ENCODE data around the gene CAMSAP3. TPM values are rescaled to one million over a fixed set of nuclear protein-coding genes. Genes with fewer than 3 reads are reported as not detected.
A peak's percentile ranks its signal among the peaks of the same experiment; 100 is the strongest.

Gene CAMSAP3, protein sequence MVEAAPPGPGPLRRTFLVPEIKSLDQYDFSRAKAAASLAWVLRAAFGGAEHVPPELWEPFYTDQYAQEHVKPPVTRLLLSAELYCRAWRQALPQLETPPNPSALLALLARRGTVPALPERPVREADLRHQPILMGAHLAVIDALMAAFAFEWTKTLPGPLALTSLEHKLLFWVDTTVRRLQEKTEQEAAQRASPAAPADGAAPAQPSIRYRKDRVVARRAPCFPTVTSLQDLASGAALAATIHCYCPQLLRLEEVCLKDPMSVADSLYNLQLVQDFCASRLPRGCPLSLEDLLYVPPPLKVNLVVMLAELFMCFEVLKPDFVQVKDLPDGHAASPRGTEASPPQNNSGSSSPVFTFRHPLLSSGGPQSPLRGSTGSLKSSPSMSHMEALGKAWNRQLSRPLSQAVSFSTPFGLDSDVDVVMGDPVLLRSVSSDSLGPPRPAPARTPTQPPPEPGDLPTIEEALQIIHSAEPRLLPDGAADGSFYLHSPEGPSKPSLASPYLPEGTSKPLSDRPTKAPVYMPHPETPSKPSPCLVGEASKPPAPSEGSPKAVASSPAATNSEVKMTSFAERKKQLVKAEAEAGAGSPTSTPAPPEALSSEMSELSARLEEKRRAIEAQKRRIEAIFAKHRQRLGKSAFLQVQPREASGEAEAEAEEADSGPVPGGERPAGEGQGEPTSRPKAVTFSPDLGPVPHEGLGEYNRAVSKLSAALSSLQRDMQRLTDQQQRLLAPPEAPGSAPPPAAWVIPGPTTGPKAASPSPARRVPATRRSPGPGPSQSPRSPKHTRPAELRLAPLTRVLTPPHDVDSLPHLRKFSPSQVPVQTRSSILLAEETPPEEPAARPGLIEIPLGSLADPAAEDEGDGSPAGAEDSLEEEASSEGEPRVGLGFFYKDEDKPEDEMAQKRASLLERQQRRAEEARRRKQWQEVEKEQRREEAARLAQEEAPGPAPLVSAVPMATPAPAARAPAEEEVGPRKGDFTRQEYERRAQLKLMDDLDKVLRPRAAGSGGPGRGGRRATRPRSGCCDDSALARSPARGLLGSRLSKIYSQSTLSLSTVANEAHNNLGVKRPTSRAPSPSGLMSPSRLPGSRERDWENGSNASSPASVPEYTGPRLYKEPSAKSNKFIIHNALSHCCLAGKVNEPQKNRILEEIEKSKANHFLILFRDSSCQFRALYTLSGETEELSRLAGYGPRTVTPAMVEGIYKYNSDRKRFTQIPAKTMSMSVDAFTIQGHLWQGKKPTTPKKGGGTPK
- 12.6 and 17.2 TPM in 2 replicates for total RNA-seq

DNA sequence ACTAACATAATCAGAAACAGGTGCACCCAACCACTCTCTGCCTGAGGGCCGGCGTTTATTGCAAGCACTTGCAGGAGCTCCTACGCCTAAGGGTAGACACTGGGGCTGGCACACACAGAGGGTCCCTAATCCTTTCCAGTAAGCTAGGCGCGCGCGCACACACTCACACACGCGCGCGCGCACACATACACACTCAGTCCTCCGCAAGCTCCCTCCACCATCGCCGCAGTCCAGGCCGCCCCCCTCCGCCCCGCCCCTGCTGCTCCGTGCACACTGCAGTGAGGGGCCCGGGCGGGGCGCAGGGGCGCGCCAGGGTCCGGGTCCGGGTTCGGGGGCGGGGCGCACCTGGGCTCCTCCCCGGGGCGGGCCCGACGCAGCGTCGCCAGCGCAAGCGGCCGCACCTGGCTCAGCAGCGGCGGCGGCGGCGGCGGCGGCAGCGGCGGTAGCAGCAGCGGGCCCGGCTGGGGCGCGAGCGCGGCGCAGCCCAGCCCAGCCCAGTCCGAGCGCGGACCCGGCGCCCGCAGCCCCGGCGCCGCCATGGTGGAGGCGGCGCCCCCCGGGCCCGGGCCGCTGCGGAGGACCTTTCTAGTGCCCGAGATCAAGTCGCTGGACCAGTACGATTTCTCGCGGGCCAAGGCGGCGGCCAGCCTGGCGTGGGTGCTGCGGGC is at the start of gene CAMSAP3:
Gene CAMSAP3 (plus strand): TSS at position 398 of the 668 bp plus-strand sequence. CDS start 140 bp downstream, at position 538.
- TF ChIP-seq, protein P1, sequence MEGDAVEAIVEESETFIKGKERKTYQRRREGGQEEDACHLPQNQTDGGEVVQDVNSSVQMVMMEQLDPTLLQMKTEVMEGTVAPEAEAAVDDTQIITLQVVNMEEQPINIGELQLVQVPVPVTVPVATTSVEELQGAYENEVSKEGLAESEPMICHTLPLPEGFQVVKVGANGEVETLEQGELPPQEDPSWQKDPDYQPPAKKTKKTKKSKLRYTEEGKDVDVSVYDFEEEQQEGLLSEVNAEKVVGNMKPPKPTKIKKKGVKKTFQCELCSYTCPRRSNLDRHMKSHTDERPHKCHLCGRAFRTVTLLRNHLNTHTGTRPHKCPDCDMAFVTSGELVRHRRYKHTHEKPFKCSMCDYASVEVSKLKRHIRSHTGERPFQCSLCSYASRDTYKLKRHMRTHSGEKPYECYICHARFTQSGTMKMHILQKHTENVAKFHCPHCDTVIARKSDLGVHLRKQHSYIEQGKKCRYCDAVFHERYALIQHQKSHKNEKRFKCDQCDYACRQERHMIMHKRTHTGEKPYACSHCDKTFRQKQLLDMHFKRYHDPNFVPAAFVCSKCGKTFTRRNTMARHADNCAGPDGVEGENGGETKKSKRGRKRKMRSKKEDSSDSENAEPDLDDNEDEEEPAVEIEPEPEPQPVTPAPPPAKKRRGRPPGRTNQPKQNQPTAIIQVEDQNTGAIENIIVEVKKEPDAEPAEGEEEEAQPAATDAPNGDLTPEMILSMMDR (IDR thresholded peaks at IDR 0.05; ENCODE audit: insufficient read depth, low read length, poor library complexity, severe bottlenecking), result no peak
- peaks cover 7% of the 10 kb centered on the region for H3K27me3 ChIP-seq (ENCODE audit: control insufficient read depth, insufficient read depth, low read length)
- DNase-seq (ENCODE audit: low read depth), result no peak
- H3K36me3 ChIP-seq (ENCODE audit: control insufficient read depth, insufficient read depth, low read length), result no peaks in the 10 kb centered on the region
- H3K4me3 ChIP-seq (ENCODE audit: low read depth, low read length), result peak within 1 kb of the TSS; percentile 57

DNA sequence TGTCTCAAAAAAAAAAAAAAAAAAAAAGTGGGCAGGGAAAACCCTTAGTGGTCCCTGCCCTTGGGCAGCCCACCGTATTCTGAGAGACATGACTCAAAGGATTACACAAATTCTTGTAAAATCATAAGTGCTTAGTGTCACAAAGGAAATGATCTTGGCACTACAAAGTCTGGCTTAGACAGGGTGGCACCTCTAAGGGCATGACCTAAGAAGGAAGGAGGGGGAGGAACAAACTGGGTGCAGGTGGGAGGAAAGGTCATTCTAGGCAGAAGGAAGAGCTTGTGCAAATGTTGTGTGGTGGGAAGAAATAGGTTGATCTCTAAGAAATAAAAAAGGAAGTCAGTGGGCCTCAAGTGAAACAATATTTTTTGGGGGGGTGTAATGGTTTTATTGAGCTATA is 49.8 kb upstream of the CAMSAP3 start:
- H3K27me3 ChIP-seq (ENCODE audit: control insufficient read depth, insufficient read depth, low read length), result no peaks in the 10 kb centered on the region
- DNase-seq (ENCODE audit: low read depth), result no peak
- peaks cover 8% of the 10 kb centered on the region for H3K36me3 ChIP-seq (ENCODE audit: control insufficient read depth, insufficient read depth, low read length)
- TF ChIP-seq, protein P1 (IDR thresholded peaks at IDR 0.05; ENCODE audit: insufficient read depth, low read length, poor library complexity, severe bottlenecking), result no peak
- no peak overlapping the region for H3K4me3 ChIP-seq (ENCODE audit: low read depth, low read length)

DNA sequence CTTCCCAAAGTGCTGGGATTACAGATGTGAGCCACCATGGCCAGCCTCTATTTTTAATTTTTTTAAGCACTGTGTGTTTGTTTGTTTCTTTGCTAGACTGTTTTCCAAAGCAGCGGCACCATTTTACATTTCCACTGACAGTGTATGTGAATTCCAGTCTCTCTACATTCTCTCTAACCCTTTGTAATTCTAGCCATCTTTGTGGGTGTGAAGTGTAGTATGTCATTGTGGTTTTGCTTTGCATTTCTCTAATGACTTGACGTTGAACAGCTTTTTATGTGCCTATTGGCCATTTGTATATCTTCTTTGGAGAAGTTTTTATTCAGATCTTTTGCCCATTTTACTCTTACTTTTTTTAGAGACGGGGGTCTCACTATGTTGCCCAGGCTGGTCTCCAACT is 48.5 kb upstream of the CAMSAP3 start:
- no peak for DNase-seq (ENCODE audit: low read depth)
- Histone ChIP-seq H3K27me3 (ENCODE audit: control insufficient read depth, insufficient read depth, low read length) (no peaks in the 10 kb centered on the region), H3K36me3 (ENCODE audit: control insufficient read depth, insufficient read depth, low read length) (peaks cover 6% of the 10 kb centered on the region), H3K4me3 (ENCODE audit: low read depth, low read length) (no peak overlapping the region)
- TF ChIP-seq, protein P1 (IDR thresholded peaks at IDR 0.05; ENCODE audit: insufficient read depth, low read length, poor library complexity, severe bottlenecking), result no peak

DNA sequence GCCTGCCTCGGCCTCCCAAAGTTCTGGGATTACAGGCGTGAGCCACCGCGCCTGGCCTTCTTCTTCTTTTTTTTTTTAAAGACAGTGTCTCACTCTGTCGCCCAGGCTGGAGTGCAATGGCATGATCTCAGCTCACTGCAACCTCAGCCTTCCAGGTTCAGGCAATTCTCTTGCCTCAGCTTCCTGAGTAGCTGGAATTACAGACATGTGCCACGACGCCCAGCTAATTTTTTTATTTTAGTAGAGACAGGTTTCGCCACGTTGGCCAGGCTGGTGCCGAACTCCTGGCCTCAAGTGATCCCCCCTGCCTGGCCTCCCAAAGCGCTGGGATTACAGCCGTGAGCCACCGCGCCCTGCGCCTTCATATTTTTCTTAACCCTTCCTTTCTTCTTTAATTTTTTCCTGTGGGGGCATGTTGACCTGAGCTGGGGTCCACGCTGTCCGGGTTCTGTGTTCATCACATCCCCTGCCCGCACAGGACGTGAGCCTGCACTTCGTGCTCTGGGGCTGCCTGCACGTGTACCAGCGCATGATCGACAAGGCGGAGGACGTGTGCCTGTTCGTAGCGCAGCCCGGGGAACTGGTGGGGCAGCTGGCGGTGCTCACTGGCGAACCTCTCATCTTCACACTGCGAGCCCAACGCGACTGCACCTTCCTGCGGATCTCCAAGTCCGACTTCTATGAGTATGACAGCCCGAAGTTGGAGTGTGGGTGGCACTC is 46.1 kb upstream of the CAMSAP3 start:
- TF ChIP-seq, protein P1 (IDR thresholded peaks at IDR 0.05; ENCODE audit: insufficient read depth, low read length, poor library complexity, severe bottlenecking), result no peak
- Histone ChIP-seq H3K36me3 (ENCODE audit: control insufficient read depth, insufficient read depth, low read length) (no peaks in the 10 kb centered on the region), H3K4me3 (ENCODE audit: low read depth, low read length) (no peak overlapping the region), H3K27me3 (ENCODE audit: control insufficient read depth, insufficient read depth, low read length) (no peaks in the 10 kb centered on the region)
- DNase-seq (ENCODE audit: low read depth), result no peak

Measured in kidney epithelial cell (primary cell).